ES-I3 (cell line): ENCODE measurements around the gene CBFA2T2.
"Not testable (repeated sequence)": the region's sequence is repeated elsewhere in the genome, so short reads cannot be mapped to it uniquely, and the experiment has no call there.

Experiments used
- H3K36me3 ChIP-seq: 2 replicates; pipeline ENCODE4 v1.6.1; 2013; ENCODE audit warnings: mild to moderate bottlenecking, low read length, control low read depth, moderate library complexity; ENCODE audit not compliant: insufficient read depth
- H3K4me1 ChIP-seq: 2 replicates; pipeline ENCODE4 v1.6.1; 2013; ENCODE audit warnings: mild to moderate bottlenecking, control low read depth, low read length; ENCODE audit not compliant: insufficient read depth
- H3K9ac ChIP-seq: 2 replicates; pipeline ENCODE4 v1.6.1; 2013; ENCODE audit warnings: low read depth, mild to moderate bottlenecking, low read length, moderate library complexity
- H3K9me3 ChIP-seq: 2 replicates; pipeline ENCODE4 v1.6.1; 2013; ENCODE audit warnings: mild to moderate bottlenecking, low read length, moderate library complexity; ENCODE audit not compliant: control insufficient read depth, insufficient read depth

Gene CBFA2T2

GRCh38 chr20:33509057-33509456, 19.2 kb downstream of the CBFA2T2 start:
- H3K36me3 ChIP-seq, H3K9me3 ChIP-seq, H3K9ac ChIP-seq, H3K4me1 ChIP-seq: not testable (repeated sequence)

DNA sequence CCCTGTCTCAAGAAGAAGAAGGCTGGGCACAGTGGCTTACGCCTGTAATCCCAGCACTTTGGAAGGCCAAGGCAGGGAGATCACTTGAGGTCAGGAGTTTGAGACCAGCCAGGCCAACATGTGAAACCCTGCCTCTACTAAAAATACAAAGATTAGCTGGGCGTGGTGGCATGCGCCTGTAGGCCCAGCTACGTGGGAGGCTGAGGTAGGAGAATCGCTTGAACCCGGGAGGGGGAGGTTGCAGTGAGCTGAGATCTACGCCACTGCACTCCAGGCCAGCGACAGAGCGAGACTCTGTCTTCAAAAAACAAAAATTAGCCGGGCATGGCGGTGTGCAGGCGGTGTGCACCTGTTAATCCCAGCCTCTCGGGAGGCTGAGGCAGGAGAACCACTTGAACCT, 22.0 kb downstream of the CBFA2T2 start:
- not testable (repeated sequence) for H3K36me3 ChIP-seq, H3K4me1 ChIP-seq, H3K9ac ChIP-seq, H3K9me3 ChIP-seq

GRCh38 chr20:33515569-33516216, 25.8 kb downstream of the CBFA2T2 start:
- peaks cover 8% of the 10 kb centered on the region for H3K4me1 ChIP-seq
- no peaks in the 10 kb centered on the region; the same call in 1 of the 2 replicates for H3K9me3 ChIP-seq
- H3K9ac ChIP-seq: no peak overlapping the region
- H3K36me3 ChIP-seq: no peaks in the 10 kb centered on the region

DNA sequence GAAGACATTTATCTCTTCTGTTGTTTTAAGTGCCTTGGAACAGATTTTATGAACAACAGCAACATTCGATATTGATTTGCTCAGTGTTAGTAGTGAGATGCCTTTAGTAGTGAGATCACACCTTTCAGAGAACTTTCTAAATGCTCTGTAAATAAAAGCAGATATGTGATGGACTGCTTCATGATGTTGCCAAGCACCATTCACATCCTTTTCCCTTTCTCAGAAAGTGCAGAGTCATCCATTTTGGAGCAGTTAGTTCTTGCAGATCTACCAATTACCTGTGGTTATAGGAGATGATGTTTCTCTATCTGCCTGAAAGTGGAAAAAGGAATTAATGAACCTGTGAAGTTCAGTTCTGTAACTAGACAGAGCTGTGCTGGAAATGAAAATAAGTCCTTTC, 27.0 kb downstream of the CBFA2T2 start:
- peaks cover 8% of the 10 kb centered on the region for H3K4me1 ChIP-seq
- no peaks in the 10 kb centered on the region for H3K36me3 ChIP-seq
- H3K9ac ChIP-seq: no peak overlapping the region
- H3K9me3 ChIP-seq: no peaks in the 10 kb centered on the region; the same call in 1 of the 2 replicates

DNA sequence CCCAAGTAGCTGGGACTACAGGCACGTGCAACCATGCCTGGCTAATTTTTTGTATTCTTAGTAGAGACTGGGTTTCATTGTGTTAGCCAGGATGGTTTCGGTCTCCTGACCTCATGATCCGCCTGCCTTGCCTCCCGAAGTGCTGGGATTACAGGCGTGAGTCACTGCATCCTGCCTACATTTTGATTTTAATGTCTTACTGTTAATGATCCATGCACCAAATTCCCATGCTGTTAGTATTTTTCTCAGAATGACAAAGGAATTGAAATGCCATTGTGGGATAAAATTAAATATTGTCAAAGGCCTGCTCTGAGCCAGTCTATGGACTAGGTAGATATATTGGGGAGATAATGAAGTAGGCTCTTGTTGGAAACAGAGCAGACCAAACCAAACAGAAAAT, 28.2 kb downstream of the CBFA2T2 start:
- Histone ChIP-seq H3K4me1 (peaks cover 8% of the 10 kb centered on the region), H3K9me3 (no peaks in the 10 kb centered on the region; the same call in 1 of the 2 replicates), H3K36me3 (no peaks in the 10 kb centered on the region), H3K9ac (no peak overlapping the region)

- Histone ChIP-seq H3K36me3 (no peaks in the 10 kb centered on the region), H3K9me3 (no peaks in the 10 kb centered on the region), H3K9ac (no peak overlapping the region), H3K4me1 (peaks cover 11% of the 10 kb centered on the region)
These were observed 31.6 kb downstream of the CBFA2T2 start for GRCh38 chr20:33521461-33521860.

GRCh38 chr20:33522256-33522820, 32.4 kb downstream of the CBFA2T2 start:
- H3K9ac ChIP-seq: no peak overlapping the region
- peaks cover 14% of the 10 kb centered on the region for H3K4me1 ChIP-seq

DNA sequence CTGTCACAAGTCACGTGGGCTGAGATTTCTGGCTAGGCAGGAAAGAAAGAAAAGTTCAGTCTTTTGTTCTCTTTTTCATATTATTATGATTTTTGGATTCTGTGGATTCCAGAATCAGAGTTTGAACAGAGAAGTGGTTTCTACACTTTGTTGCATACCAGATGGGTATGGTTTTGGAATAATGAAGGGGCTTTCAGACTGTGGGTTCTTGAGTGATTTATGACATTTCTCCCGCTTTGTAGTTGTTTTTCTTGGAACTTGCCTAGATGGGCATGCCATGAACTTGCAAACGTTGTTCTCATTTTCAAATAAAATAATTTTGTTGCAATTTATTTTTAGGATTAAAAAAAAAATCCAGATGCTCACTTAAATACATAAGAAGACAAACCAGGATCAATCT, 34.4 kb downstream of the CBFA2T2 start:
- Histone ChIP-seq H3K4me1 (peaks cover 9% of the 10 kb centered on the region; the same call in 1 of the 2 replicates), H3K9me3 (no peaks in the 10 kb centered on the region), H3K9ac (no peak overlapping the region), H3K36me3 (no peaks in the 10 kb centered on the region)

More at GRCh38 chr20:33522256-33522820, 32.4 kb downstream of the CBFA2T2 start:
- Histone ChIP-seq H3K36me3 (no peaks in the 10 kb centered on the region), H3K9me3 (no peaks in the 10 kb centered on the region)

DNA sequence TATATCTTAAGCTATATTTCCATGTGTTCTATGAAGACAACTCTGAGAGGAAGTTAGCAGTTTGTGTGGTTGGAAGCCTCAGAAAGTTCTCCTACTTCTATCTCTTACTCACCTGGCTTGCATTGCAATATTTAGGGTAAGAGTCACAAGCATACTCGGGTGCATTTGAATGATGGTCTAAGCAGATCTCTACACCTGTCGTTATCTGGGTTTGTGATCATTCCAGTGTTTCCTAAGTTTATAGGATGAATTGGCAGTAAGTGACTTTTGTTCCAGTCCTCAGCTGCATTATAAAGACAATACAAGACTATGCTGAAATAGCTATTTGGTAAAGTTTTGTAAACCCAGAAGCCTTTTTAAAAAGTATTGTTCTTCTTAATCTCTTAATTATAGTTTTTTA, 36.9 kb downstream of the CBFA2T2 start:
- no peaks in the 10 kb centered on the region for H3K36me3 ChIP-seq
- H3K9ac ChIP-seq: no peak overlapping the region

GRCh38 chr20:33531047-33531877, 41.4 kb downstream of the CBFA2T2 start:
- Histone ChIP-seq H3K9me3 (no peaks in the 10 kb centered on the region), H3K9ac (no peak overlapping the region), H3K4me1 (peaks cover 7% of the 10 kb centered on the region; the same call in 1 of the 2 replicates), H3K36me3 (no peaks in the 10 kb centered on the region)

More for the DNA sequence above, 36.9 kb downstream of the CBFA2T2 start:
- Histone ChIP-seq H3K9me3 (no peaks in the 10 kb centered on the region), H3K4me1 (peaks cover 9% of the 10 kb centered on the region; the same call in 1 of the 2 replicates)

DNA sequence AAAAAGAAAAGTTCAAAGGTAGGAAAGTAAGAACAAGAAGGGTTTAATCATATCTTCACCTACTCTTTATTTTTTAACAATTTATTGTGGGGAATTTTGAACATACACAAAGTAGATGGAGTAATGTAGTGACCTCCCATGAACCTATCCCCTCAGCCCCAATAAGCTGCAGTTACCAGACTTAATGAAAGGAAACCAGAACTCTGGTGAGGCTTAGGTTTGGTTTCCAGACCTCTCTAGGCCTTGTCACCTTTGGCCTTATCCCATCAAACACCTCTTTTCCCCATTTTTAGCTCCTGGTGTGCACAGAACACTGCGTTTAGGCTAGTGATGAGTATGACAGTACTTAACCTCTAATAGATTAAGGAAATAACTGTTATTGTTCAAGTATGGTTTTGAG, 42.0 kb downstream of the CBFA2T2 start:
- H3K36me3 ChIP-seq: no peaks in the 10 kb centered on the region
- no peak overlapping the region for H3K9ac ChIP-seq
- no peaks in the 10 kb centered on the region for H3K9me3 ChIP-seq
- peaks cover 1% of the 10 kb centered on the region; the same call in 1 of the 2 replicates for H3K4me1 ChIP-seq

DNA sequence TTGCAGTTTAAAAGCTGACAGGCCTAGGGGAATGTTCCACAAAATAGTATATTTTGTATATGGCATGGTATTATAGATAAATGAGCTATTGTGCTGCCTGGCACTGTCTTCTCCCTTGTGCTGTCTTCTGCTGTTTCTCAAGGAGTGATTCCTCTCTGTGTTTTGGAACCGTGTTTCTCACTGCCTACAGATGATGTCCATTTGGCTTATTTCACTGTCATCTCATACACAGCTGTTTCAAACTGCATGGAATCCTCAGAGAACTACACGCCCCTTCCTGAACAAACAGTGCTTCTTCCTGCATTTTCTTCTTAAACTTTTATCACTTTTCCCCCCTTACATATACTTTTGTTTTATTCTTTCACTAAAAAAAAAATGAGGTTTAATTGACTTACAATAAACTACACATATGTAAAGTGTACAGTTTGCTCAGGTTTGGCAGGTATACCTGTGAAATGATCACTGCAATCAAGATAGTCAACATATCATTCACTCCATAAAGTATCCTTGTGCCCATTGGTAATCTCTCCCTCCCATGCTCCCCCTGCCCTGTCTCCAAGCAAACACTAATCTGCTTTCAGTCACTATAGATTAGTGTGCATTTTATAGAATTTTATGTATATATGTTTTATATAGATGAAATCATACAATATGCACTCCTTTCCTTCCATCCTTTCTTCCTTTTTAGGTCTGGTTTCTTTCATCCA, 43.0 kb downstream of the CBFA2T2 start:
- no peaks in the 10 kb centered on the region for H3K36me3 ChIP-seq
- H3K9ac ChIP-seq: no peak overlapping the region
- no peaks in the 10 kb centered on the region for H3K4me1 ChIP-seq
- peaks cover 6% of the 10 kb centered on the region; the same call in 1 of the 2 replicates for H3K9me3 ChIP-seq

- H3K9ac ChIP-seq, H3K4me1 ChIP-seq, H3K36me3 ChIP-seq, H3K9me3 ChIP-seq: not testable (repeated sequence)
These were observed 45.8 kb downstream of the CBFA2T2 start for GRCh38 chr20:33535717-33536116.

DNA sequence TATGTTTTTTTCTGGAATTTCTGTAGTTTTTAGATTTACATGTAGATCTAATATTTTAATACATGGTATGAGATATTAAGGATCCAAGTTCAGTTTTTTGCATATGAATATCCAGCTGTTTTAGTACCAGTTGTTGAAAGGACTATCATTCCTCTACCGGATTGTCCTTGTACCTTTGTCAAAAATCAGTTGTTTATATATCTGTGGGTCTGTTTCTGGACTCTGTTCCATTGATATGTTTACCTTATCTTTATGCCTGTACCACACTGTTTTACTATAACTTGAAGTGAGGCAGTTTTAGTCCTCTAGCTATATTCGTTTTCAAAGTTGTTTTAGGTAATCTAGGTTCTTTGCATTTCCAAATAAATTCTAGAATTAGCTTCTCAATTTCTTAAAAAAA, 47.7 kb downstream of the CBFA2T2 start:
- Histone ChIP-seq H3K36me3 (no peaks in the 10 kb centered on the region), H3K9me3 (peaks cover 6% of the 10 kb centered on the region; the same call in 1 of the 2 replicates), H3K9ac (no peak overlapping the region)

More for the DNA sequence above, 47.7 kb downstream of the CBFA2T2 start:
- no peaks in the 10 kb centered on the region for H3K4me1 ChIP-seq
